HG02610 (cell line): Measurements from ENCODE around the gene TECPR2.
"Not testable (repeated sequence)": the region's sequence is repeated elsewhere in the genome, so short reads cannot be mapped to it uniquely, and the experiment has no call there.

ENCODE experiments used
- ATAC-seq: cut with Tn5 transposase; IDR thresholded peaks from one replicate; pipeline ENCODE4 v1.9.1; 2021; ENCODE audit warnings: mild to moderate bottlenecking, moderate library complexity; ENCODE audit not compliant: unreplicated experiment

The TECPR2 gene

GRCh38 chr14:102507081-102507856, 144.5 kb downstream of the TECPR2 start:
- no peak for ATAC-seq

- no peak for ATAC-seq
These were observed 145.1 kb downstream of the TECPR2 start for GRCh38 chr14:102507857-102508312.

GRCh38 chr14:102508410-102508773, 145.7 kb downstream of the TECPR2 start:
- no peak for ATAC-seq

- peak; percentile 4 for ATAC-seq
These were observed 146.3 kb downstream of the TECPR2 start for GRCh38 chr14:102508774-102509745.

- ATAC-seq = peak; percentile 72
These were observed 147.2 kb downstream of the TECPR2 start, which contains the start of gene ANKRD9 for GRCh38 chr14:102509746-102510615. Gene ANKRD9, minus strand, starts transcription at chr14:102509776. Its CDS starts 1,887 bp downstream, at chr14:102507889.

- ATAC-seq = no peak
These were observed 148.1 kb downstream of the TECPR2 start for GRCh38 chr14:102510616-102511520.

GRCh38 chr14:102511538-102511937, 148.8 kb downstream of the TECPR2 start:
- ATAC-seq = no peak

- no peak for ATAC-seq
These were observed 150.1 kb downstream of the TECPR2 start for GRCh38 chr14:102512793-102513300.

GRCh38 chr14:102513899-102514772, 151.4 kb downstream of the TECPR2 start:
- ATAC-seq = no peak

- no peak for ATAC-seq
These were observed 152.4 kb downstream of the TECPR2 start for GRCh38 chr14:102514987-102515733.

GRCh38 chr14:102516531-102517391, 154.0 kb downstream of the TECPR2 start:
- no peak for ATAC-seq

GRCh38 chr14:102517392-102518062, 154.8 kb downstream of the TECPR2 start:
- no peak for ATAC-seq

- no peak for ATAC-seq
These were observed 155.4 kb downstream of the TECPR2 start for GRCh38 chr14:102518063-102518648.

- ATAC-seq = not testable (repeated sequence)
These were observed 157.0 kb downstream of the TECPR2 start for GRCh38 chr14:102519709-102520108.

GRCh38 chr14:102523200-102523568, 160.4 kb downstream of the TECPR2 start:
- ATAC-seq = no peak
